Tibial artery (tissue), 4 donors: ENCODE results near the gene STARD5.

Experiments
- DNase-seq, 2 donors: peaks; one replicate each; pipeline ENCODE4 v3.0.0-alpha.2; 2019
- H3K27ac ChIP-seq, 2 donors: fragments of 200-600 bp; sonication (generic) in 1 of 2; 1 replicate in 1 of 2; 2 replicates in 1 of 2; pipeline ENCODE4 v1.5.1; 2018 to 2019; ENCODE audit warnings: mild to moderate bottlenecking in 1 of 2
- H3K27me3 ChIP-seq, 2 donors: fragments of 200-600 bp; sonication (generic) in 1 of 2; one replicate each; pipeline versions ENCODE4 v1.5.1 to v1.6.0; 2016 to 2019
- H3K36me3 ChIP-seq, 3 donors: fragments of 200-600 bp; sonication (generic) in 2 of 3; one replicate each; pipeline ENCODE4 v1.5.1; 2016 to 2019; ENCODE audit warnings: mild to moderate bottlenecking in 2 of 3
- H3K4me1 ChIP-seq, 4 donors: fragments of 200-600 bp; sonication (generic) in 2 of 4; 1 replicate in 3 of 4; 2 replicates in 1 of 4; pipeline ENCODE4 v1.5.1; 2016 to 2019
- H3K4me3 ChIP-seq, 2 donors: fragments of 200-600 bp; sonication (generic) in 1 of 2; 1 replicate in 1 of 2; 2 replicates in 1 of 2; pipeline ENCODE4 v1.5.1; 2018 to 2019; ENCODE audit warnings: mild to moderate bottlenecking in 2 of 2
- H3K9me3 ChIP-seq, 3 donors: fragments of 200-600 bp; sonication (generic) in 1 of 3; one replicate each; pipeline ENCODE4 v1.5.1; 2016 to 2019
- CTCF ChIP-seq, 2 experiments: fragments of 200-600 bp in 1 of 2; fragments of 450-650 bp in 1 of 2; IDR thresholded peaks; one replicate each; pipeline ENCODE4 v1.5.1; 2017 to 2019; ENCODE audit warnings: antibody characterized with exemption in 2 of 2, mild to moderate bottlenecking in 1 of 2, moderate library complexity in 1 of 2
- intact Hi-C: fragments of 100-400 bp; cut with DNase I; formaldehyde crosslinking; loops from one replicate; pipeline ENCODE4 v1.15.0; 2023; ENCODE audit warnings: low total_unique reads

Gene STARD5

DNA sequence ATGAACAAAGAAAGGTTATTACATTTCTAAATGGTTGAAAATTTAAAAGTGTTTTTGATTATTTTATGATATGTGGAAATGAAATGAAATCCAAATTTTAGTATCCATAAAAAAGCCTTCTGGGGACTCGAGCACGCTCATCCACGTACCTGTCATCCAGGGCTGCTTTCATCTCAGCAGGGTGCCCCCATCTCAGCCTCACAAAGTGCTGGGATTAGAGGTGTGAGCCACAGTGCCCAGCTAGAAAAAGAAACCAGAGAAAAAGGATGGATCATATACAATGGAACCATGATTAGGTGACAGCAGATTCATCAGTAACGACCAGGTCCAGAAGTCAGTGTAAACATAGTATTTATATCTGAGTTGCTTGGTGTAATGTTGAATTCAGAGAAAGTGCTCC lies 49.7 kb downstream of the STARD5 start:
- intact Hi-C loops: no loop called here
- no peak for TF ChIP-seq CTCF (IDR thresholded peaks at IDR 0.05)
- DNase-seq: no peak
- Histone ChIP-seq H3K36me3 (peaks cover 0 to 7% (median 0%) of the 10 kb centered on the region in 3 donors), H3K4me3 (no peak overlapping the region), H3K9me3 (peaks cover 0 to 6% (median 3%) of the 10 kb centered on the region in 3 donors), H3K4me1 (peaks cover 0 to 11% (median 4%) of the 10 kb centered on the region in 4 donors), H3K27me3 (no peaks in the 10 kb centered on the region), H3K27ac (no peak overlapping the region)

DNA sequence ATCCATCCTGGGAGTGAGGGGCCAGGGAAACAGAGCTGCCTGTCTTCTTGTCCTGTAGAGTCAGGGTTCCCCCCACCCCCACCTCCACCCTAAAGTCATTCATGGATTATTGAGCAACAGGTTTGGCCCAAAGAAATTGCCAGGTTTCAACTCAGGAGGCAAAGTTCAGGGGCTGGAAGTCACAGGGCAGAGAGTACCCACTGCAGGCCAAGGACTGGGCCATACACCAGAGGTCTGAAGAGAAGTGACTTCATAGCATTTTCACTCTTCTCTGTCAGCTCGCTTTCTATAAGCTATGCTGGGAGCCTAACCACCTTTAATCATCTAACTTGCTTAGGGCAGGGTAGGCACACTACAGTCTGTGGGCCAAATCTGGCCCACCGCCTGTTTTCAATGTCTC lies 50.1 kb downstream of the STARD5 start:
- H3K4me3 ChIP-seq: no peak overlapping the region
- DNase-seq: no peak
- H3K4me1 ChIP-seq: peaks cover 0 to 11% (median 4%) of the 10 kb centered on the region in 4 donors
- H3K27me3 ChIP-seq: no peaks in the 10 kb centered on the region
- intact Hi-C loops: loop anchor here (2.0 kb wide), 1 partner anchor 127 kb away; no protein-coding TSS in a partner anchor
- peaks cover 0 to 6% (median 3%) of the 10 kb centered on the region in 3 donors for H3K9me3 ChIP-seq
- no peak for TF ChIP-seq CTCF (IDR thresholded peaks at IDR 0.05)
- H3K27ac ChIP-seq: no peak overlapping the region
- peaks cover 0 to 6% (median 0%) of the 10 kb centered on the region in 3 donors for H3K36me3 ChIP-seq

- no peak for DNase-seq
- intact Hi-C loops: loop anchor here (2.0 kb wide), 1 partner anchor 128 kb away; no protein-coding TSS in a partner anchor
- TF ChIP-seq CTCF (IDR thresholded peaks at IDR 0.05): no peak
- H3K27me3 ChIP-seq: no peaks in the 10 kb centered on the region
- peaks cover 0 to 6% (median 3%) of the 10 kb centered on the region in 3 donors for H3K9me3 ChIP-seq
- peaks cover 0 to 11% (median 4%) of the 10 kb centered on the region in 4 donors for H3K4me1 ChIP-seq
- no peak overlapping the region for H3K4me3 ChIP-seq
- H3K36me3 ChIP-seq: peaks cover 0 to 6% (median 0%) of the 10 kb centered on the region in 3 donors
- H3K27ac ChIP-seq: no peak overlapping the region
Measured at GRCh38 chr15:81273200-81273599, 50.7 kb downstream of the STARD5 start.

DNA sequence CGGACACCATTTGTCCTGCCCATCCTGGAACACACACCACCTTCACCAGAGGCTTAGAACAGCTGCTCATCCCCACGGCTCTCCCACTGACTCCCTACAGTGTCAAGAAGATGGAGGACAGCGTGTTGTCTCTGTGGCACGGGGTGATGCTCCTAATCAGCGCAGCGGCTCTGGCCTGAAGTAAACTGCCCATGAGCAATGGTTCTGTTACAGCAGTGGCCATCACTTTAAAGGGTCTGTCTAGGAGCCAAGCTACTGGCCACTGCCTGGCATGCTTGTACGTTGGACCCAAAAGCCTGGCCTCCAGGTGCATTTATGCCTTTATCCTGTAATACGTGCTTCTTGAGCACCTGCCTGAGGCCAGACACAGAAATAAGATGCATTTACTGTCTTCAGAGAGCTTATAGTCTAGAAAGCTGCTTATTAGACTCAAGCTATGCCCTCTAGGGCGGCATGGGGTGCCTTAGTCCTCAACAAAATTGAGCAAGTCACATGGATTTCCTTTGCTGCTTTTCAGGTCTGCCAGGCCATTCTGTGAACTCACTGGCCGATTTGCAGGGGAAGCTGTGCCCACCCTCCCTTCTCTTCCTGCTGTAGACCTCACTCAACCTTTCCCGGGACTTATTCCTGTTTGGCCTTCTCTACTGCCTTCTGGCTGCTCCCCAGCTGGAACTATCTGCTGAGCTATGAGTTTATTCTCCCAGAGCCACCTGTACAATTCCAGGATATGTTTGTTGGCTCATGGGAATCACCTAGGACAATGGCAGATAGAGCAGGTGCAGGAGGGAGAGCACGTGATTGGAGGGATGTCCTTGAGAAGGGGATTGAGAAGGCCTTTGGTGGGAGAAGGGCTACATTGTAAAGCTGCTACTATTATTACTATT lies 51.9 kb downstream of the STARD5 start:
- no peak for TF ChIP-seq CTCF (IDR thresholded peaks at IDR 0.05)
- intact Hi-C loops: loop anchor here (2.0 kb wide), 1 partner anchor 129 kb away; no protein-coding TSS in a partner anchor
- no peak for DNase-seq
- peaks cover 0 to 9% (median 0%) of the 10 kb centered on the region in 3 donors for H3K36me3 ChIP-seq
- no peak overlapping the region for H3K4me3 ChIP-seq
- no peaks in the 10 kb centered on the region for H3K27me3 ChIP-seq
- H3K27ac ChIP-seq: no peak overlapping the region
- peaks cover 0 to under 1% (median 0%) of the 10 kb centered on the region in 3 donors for H3K9me3 ChIP-seq
- peaks cover 0 to 11% (median 4%) of the 10 kb centered on the region in 4 donors for H3K4me1 ChIP-seq

- H3K36me3 ChIP-seq: peaks cover 0 to 12% (median 0%) of the 10 kb centered on the region in 3 donors
- H3K4me1 ChIP-seq: peaks cover 0 to 14% (median 7%) of the 10 kb centered on the region in 4 donors
- H3K4me3 ChIP-seq: no peak overlapping the region
- H3K27me3 ChIP-seq: no peaks in the 10 kb centered on the region
- no peak for DNase-seq
- TF ChIP-seq CTCF (IDR thresholded peaks at IDR 0.05): no peak
- no peak overlapping the region for H3K27ac ChIP-seq
- no peaks in the 10 kb centered on the region for H3K9me3 ChIP-seq
- intact Hi-C loops: no loop called here
Measured at GRCh38 chr15:81270781-81271491, 53.0 kb downstream of the STARD5 start.
